ENCODE measurements around the gene POLDIP2.

POLDIP2 gene

DNA sequence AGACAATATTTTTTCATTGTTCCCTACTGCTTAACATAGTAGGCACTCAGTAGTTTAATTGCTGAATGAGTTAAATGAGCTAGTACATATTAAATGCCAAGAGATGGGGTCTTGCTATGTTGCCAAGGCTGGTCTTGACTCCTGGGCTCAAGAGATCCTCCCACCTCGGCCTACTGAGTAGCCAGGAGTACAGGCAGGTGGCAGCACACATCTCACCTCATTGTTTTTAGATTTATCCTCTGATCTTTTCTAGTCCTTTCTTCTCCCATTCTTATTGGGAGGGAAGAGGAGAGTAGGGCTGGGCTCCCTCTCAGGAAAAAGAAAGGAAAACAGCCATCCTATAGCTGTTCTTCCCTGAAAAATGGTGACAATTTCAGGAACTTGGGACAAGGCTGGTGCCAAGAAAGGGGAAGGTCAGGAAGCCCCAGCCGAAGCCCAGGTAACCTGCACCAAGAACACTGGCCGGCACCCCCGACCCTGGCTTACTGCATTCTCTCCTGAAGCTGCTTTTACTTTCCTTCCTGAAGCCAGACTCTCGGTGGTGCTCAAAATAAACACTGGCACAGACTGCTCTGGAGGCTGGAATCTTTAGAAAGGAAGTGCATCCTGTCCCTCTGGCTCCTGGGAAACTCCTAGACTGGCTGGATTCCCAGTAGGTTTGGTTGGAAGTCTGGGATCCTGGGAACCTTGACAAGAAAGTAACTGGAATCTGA, 19.1 kb downstream of the POLDIP2 start:
- TF ChIP-seq, protein P1, sequence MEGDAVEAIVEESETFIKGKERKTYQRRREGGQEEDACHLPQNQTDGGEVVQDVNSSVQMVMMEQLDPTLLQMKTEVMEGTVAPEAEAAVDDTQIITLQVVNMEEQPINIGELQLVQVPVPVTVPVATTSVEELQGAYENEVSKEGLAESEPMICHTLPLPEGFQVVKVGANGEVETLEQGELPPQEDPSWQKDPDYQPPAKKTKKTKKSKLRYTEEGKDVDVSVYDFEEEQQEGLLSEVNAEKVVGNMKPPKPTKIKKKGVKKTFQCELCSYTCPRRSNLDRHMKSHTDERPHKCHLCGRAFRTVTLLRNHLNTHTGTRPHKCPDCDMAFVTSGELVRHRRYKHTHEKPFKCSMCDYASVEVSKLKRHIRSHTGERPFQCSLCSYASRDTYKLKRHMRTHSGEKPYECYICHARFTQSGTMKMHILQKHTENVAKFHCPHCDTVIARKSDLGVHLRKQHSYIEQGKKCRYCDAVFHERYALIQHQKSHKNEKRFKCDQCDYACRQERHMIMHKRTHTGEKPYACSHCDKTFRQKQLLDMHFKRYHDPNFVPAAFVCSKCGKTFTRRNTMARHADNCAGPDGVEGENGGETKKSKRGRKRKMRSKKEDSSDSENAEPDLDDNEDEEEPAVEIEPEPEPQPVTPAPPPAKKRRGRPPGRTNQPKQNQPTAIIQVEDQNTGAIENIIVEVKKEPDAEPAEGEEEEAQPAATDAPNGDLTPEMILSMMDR (IDR thresholded peaks at IDR 0.05): no peak

DNA sequence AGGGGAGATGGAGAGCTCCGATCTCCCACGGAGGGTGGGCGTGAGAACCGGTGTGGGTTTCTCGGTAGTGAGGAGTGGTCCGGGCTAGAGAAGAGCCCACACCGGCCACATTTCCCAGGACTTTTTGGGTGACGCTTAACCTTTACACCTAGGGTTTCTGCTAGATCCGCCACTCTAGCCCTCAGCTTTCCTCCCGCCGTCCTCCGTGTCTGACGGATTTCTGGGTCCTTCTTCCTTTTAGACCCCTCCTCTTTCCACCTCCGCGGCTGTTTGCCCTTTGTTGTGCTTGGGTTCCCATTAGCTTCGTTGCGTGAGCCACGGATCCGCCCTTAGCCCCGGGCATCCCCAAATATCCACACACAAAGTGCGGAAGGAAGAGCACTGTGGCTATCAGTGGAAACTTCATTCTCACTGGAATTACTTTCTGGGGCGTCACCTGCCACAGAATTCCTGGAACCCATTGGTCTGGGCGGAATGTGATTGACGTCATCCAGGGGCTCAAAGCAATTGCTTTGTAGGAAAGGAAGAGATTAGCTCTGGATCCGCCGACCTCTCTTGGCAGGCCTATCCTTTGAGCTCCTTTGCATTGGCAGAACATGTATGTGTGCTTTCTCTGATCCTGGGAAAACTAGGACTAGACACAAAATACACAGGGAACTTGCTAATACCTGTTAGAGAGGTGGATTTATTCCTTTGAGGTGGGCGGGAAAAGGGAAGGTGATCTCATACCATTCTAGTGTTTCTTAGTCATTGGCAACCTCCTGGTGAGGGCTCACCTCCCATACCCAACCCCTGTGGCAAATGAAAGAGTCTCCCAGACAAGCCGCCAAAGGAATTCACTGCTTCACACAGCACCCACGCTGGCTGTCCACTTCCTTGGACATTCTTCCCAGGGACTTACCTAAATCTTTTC, 21.1 kb downstream of the POLDIP2 start:
- TF ChIP-seq, protein P1 (IDR thresholded peaks at IDR 0.05): no peak

DNA sequence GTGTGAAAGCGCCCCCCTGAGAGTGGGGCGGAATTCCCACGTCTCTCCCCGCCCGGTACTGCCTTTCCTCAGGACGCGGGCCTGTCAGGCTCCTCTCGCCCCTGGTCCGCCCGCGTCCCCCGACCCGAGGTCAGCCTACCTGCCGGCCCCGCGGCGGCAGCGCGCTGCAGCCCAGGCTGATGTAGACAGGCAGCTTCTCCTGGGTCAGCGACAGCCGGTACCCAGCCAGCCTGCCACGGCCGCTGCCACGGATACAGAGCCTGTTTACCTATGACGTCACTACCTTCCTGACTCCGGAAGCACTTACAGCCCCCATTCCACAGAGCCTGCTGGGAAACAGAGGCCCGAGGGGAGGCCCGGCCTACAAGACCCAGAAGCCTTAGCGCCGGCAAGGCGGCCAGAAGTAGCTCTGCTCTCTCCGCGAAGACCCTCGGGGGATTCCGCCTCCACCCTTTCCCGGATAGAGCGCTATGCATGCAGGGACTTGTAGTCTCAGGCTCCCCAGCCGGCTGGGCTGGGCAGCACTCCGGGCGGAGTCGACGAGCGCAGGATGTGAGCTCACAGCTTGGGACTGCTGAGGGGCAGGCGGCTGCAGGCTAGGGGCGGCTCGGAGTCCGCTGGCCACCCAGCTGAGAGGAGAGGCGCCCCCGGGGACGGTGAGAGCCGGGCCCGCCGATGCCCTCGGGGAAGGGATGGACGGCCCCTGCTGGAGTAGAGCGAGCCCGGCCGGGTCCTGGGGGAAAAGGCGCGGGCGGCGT, 21.9 kb downstream of the POLDIP2 start, which contains the start of the genes IFT20 and TNFAIP1:
Gene IFT20, minus strand, starts transcription at position 272 of the 758 bp plus-strand sequence. CDS start 3,487 bp downstream, outside the sequence.
Gene TNFAIP1, plus strand, starts transcription at position 561 of the 758 bp plus-strand sequence. CDS start 3,761 bp downstream, outside the sequence.
- TF ChIP-seq, protein P1 (IDR thresholded peaks at IDR 0.05): no peak

DNA sequence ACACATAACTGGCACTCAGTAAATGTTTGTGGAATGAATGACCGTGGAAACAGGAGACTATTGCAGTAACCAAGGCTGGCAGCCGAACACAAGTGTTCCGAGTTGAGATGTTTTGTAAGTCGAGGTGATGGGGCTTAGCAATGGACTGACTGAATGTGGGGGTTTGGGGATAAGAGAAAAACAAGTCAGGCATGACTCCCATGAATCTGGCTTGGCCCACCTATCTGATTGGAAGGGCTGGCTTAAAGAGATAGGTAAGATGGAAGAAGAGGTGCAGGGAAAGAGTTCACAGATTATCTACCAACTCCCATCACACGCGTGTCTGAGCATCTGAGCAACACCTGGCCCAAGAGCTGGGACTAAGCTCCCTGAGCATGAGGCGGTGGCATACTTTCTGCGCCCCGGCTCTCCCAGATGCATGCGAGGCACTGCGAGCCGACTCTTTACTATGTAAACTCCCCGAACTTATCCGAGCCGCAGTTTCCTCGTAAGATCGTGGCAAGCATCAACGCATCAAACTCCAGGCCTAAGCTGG, 22.6 kb downstream of the POLDIP2 start:
- TF ChIP-seq, protein P1 (IDR thresholded peaks at IDR 0.05): no peak

DNA sequence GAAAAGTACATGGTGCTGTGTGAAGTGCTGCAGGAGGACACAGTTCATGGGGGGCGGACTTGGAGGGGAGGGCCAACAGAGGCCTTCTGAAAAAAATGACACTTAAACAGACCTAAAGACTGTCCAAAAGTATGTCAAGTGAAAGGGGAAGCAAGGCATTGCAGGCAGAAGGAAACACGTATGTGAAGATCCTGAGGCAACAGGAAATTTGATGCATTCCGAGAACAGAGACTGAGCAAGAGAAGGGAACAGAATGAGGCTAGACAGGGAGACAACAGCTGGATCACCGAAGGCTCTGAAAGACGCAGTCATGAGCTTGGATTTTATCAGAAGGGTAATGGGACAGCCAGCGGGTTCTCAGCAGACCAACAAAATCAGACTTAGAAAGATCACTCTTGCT, 23.2 kb downstream of the POLDIP2 start:
- TF ChIP-seq, protein P1 (IDR thresholded peaks at IDR 0.05): no peak

DNA sequence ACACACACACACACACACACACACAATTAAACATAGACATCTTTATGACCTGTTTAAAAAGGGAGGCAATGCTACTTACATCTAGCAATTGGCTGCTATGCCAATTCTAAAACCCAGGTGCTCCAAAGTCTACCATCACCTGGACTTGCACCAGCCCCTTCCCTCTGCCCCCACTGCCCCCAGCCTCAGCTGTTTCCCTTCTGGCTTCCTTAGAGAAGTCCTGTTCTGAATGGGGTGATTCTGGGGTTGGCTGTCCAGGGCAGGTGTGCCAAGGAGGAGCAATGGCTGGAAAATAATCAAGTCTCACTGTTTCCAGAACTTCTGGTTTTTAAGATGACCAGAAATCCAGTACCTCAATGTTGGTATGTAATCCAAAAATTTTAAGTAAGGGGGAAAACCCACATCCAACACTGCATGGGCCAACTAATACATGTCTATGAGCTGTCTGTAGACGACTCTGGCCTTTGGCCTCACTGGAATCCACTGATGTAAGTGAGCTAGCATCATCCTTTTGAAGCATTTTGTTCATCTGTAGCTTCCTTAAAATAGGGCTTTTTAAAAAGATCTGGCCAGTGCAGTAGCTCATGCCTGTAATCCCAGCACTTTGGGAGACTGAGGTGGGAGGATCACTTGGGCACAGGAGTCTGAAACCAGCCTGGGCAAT, 24.1 kb downstream of the POLDIP2 start:
- TF ChIP-seq, protein P1 (IDR thresholded peaks at IDR 0.05): no peak

Data from LNCAP (cell line).